Sigmoid colon (tissue), 4 donors: ENCODE measurements around the gene NOTCH3.

Experiments used
- EP300 ChIP-seq, 4 donors: sonication (generic); formaldehyde crosslinking; IDR thresholded peaks; one replicate each; pipeline ENCODE4 v1.6.1; 2017; ENCODE audit warnings: antibody characterized with exemption in 4 of 4
- POLR2A ChIP-seq, 2 donors: fragments of 450-650 bp; IDR thresholded peaks; one replicate each; pipeline ENCODE4 v1.6.1; 2016; ENCODE audit warnings: antibody characterized with exemption in 2 of 2, mild to moderate bottlenecking in 2 of 2, moderate library complexity in 2 of 2
- POLR2AphosphoS5 ChIP-seq, 4 donors: sonication (generic); formaldehyde crosslinking; IDR thresholded peaks; one replicate each; pipeline ENCODE4 v1.6.1; 2017; ENCODE audit warnings: antibody characterized with exemption in 4 of 4
- TF ChIP-seq, protein P1 (sequence below), 4 experiments: fragments of 450-650 bp in 3 of 4; fragments of 200-600 bp in 1 of 4; IDR thresholded peaks; one replicate each; pipeline ENCODE4 v1.5.1; 2016 to 2019; ENCODE audit warnings: antibody characterized with exemption in 4 of 4, mild to moderate bottlenecking in 3 of 4, moderate library complexity in 2 of 4

DNA sequence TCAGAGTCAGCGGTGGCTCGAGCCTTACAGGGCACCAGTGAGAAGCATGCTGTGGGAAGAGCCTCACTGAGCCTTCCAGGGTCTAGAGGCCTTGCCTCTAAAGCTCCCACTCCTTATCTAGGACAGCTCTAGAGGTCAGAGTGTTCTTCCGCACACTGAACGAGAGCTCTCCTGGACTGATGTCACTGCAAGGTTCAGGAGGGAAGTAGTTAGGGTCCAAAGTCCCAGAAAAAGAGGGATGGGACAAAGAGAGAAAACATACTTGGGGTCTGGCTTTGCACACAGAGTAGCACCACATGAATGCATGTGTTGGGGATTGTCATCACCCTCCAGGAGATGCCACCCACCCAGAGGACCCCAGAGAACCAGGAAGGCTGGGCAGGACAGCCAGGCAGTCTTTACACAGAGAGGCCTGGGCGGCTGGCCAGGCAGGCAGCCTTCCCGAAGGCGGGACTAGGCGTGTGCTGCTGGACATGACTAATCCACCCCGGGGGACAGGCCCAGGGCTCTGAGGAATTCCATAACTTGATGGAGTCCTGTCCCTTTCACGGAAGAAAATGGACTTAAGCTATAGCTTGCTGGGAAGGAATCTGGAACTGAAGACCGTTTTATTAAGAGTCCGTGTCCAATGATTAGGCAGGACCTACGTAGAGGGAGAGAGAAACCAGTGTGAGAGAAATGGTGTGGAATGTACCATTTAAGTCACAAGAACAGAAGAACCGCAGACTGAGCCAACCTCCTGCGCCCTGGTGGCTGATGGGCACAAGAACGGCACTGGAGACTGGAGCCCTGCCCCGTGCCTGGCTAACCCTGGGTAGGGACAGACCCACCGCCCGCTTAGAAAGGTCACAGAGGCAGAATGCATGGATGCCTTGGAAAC is 48.1 kb upstream of the NOTCH3 start:
- TF ChIP-seq POLR2AphosphoS5 (IDR thresholded peaks at IDR 0.05) (peak in 3 of 4 donors; percentile 20 to 60 (median 32)), POLR2A (IDR thresholded peaks at IDR 0.05) (no peak), EP300 (IDR thresholded peaks at IDR 0.05) (no peak)
- TF ChIP-seq, protein P1, sequence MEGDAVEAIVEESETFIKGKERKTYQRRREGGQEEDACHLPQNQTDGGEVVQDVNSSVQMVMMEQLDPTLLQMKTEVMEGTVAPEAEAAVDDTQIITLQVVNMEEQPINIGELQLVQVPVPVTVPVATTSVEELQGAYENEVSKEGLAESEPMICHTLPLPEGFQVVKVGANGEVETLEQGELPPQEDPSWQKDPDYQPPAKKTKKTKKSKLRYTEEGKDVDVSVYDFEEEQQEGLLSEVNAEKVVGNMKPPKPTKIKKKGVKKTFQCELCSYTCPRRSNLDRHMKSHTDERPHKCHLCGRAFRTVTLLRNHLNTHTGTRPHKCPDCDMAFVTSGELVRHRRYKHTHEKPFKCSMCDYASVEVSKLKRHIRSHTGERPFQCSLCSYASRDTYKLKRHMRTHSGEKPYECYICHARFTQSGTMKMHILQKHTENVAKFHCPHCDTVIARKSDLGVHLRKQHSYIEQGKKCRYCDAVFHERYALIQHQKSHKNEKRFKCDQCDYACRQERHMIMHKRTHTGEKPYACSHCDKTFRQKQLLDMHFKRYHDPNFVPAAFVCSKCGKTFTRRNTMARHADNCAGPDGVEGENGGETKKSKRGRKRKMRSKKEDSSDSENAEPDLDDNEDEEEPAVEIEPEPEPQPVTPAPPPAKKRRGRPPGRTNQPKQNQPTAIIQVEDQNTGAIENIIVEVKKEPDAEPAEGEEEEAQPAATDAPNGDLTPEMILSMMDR (IDR thresholded peaks at IDR 0.05) = no peak
